GM23338 (cell line): ENCODE measurements around the gene SCFD2. TPM values are rescaled to one million over a fixed set of nuclear protein-coding genes. Genes with fewer than 3 reads are reported as not detected.
A peak's percentile ranks its signal among the peaks of the same experiment; 100 is the strongest.
"Not testable (repeated sequence)": the region's sequence is repeated elsewhere in the genome, so short reads cannot be mapped to it uniquely, and the experiment has no call there.

Experiments used
- ATAC-seq: fragments of 200-7000 bp; cut with Tn5 transposase; 3 replicates; pipeline ENCODE4 v1.9.1; 2020
- DNase-seq: peaks from one replicate; pipeline ENCODE4 v3.0.0-alpha.2; 2015; ENCODE audit warnings: low spot score
- H2AFZ ChIP-seq: fragments of 200-600 bp; sonication (generic); 2 replicates; pipeline ENCODE4 v1.8.0; 2016; ENCODE audit warnings: antibody characterized with exemption, mild to moderate bottlenecking, moderate library complexity
- H3F3A ChIP-seq: fragments of 200-600 bp; sonication (generic); replicated peaks from 2 replicates; pipeline ENCODE4 v1.8.0; 2017; ENCODE audit warnings: antibody characterized with exemption, mixed run types, low read depth
- H3K27ac ChIP-seq: fragments of 200-600 bp; sonication (generic); 2 replicates; pipeline ENCODE4 v1.6.1; 2016; ENCODE audit warnings: low read depth
- H3K27me3 ChIP-seq: fragments of 200-600 bp; sonication (generic); 2 replicates; pipeline ENCODE4 v1.8.0; 2016; ENCODE audit warnings: mild to moderate bottlenecking, mixed run types, moderate library complexity; ENCODE audit not compliant: insufficient read depth
- H3K36me3 ChIP-seq: fragments of 200-600 bp; sonication (generic); 2 replicates; pipeline ENCODE4 v1.8.0; 2016; ENCODE audit warnings: mild to moderate bottlenecking; ENCODE audit not compliant: insufficient read depth
- H3K4me1 ChIP-seq: fragments of 200-600 bp; sonication (generic); 2 replicates; pipeline ENCODE4 v1.8.0; 2016; ENCODE audit warnings: mild to moderate bottlenecking, moderate library complexity; ENCODE audit not compliant: insufficient read depth
- H3K4me2 ChIP-seq: fragments of 200-600 bp; sonication (generic); 2 replicates; pipeline ENCODE4 v1.7.1; 2017; ENCODE audit warnings: mixed run types
- H3K4me3 ChIP-seq: fragments of 200-600 bp; sonication (generic); 2 replicates; pipeline ENCODE4 v1.6.1; 2016; ENCODE audit warnings: mixed run types
- H3K79me2 ChIP-seq: fragments of 200-600 bp; sonication (generic); replicated peaks from 2 replicates; pipeline ENCODE4 v1.8.0; 2017; ENCODE audit warnings: mild to moderate bottlenecking; ENCODE audit not compliant: insufficient read depth
- H3K9me2 ChIP-seq: fragments of 200-600 bp; sonication (generic); 2 replicates; pipeline ENCODE4 v1.8.0; 2017; ENCODE audit not compliant: insufficient read depth
- H4K20me1 ChIP-seq: fragments of 200-600 bp; sonication (generic); replicated peaks from 2 replicates; pipeline ENCODE4 v1.8.0; 2017; ENCODE audit warnings: mild to moderate bottlenecking; ENCODE audit not compliant: insufficient read depth
- H3K27ac Mint-ChIP-seq: 2 replicates; pipeline ENCODE4 v1.8.0; 2020; ENCODE audit warnings: inconsistent platforms, mild to moderate bottlenecking, moderate library complexity, mixed read lengths
- H3K27me3 Mint-ChIP-seq: 3 replicates; pipeline ENCODE4 v1.8.0; 2022; ENCODE audit warnings: low read depth, mild to moderate bottlenecking, moderate library complexity, mixed read lengths, inconsistent platforms; ENCODE audit not compliant: insufficient read depth, poor library complexity
- H3K36me3 Mint-ChIP-seq: 3 replicates; pipeline ENCODE4 v1.8.0; 2021; ENCODE audit warnings: low read depth, mild to moderate bottlenecking, inconsistent platforms, moderate library complexity, mixed read lengths
- H3K4me1 Mint-ChIP-seq: 3 replicates; pipeline ENCODE4 v1.8.0; 2020; ENCODE audit warnings: mild to moderate bottlenecking, inconsistent platforms, mixed read lengths
- H3K4me3 Mint-ChIP-seq: 3 replicates; pipeline ENCODE4 v1.8.0; 2021; ENCODE audit warnings: moderate library complexity, mild to moderate bottlenecking, inconsistent platforms, mixed read lengths
- H3K9me3 Mint-ChIP-seq: 3 replicates; pipeline ENCODE4 v1.8.0; 2020; ENCODE audit warnings: moderate library complexity, mild to moderate bottlenecking, inconsistent platforms, mixed read lengths
- CREB1 ChIP-seq: fragments of 250-450 bp; sonication (Bioruptor Pico); IDR thresholded peaks from 2 replicates; pipeline ENCODE4 v1.5.0; 2020; ENCODE audit warnings: low read depth, mild to moderate bottlenecking, moderate library complexity
- EZH2 ChIP-seq: fragments of 200-600 bp; sonication (generic); IDR thresholded peaks from one replicate; pipeline ENCODE4 v1.8.0; 2017; ENCODE audit warnings: antibody characterized with exemption, mild to moderate bottlenecking, low read depth; ENCODE audit not compliant: unreplicated experiment
- JUNB ChIP-seq: IDR thresholded peaks from one replicate; pipeline ENCODE4 v1.6.1; 2016; ENCODE audit warnings: antibody characterized with exemption; ENCODE audit not compliant: unreplicated experiment
- STAT1 ChIP-seq: IDR thresholded peaks from one replicate; pipeline ENCODE4 v1.6.1; 2016; ENCODE audit warnings: antibody characterized with exemption; ENCODE audit not compliant: unreplicated experiment
- polyA plus RNA-seq: library from polyadenylated mRNA; unstranded; fragments of >200 nt; fragmentation: Nextera tagmentation; extraction: Ambion mirVana; gene quantifications from 2 replicates; pipeline ENCODE4 v1.2.1, GENCODE V29; 2016
- total RNA-seq: library from RNA; depleted of rRNA; stranded (reverse); fragments of >200 nt; shearing (Covaris generic); gene quantifications from 2 replicates; pipeline ENCODE4 v1.2.3, GENCODE V29; 2014
- TF ChIP-seq, protein P1 (sequence below): fragments of 250-450 bp; sonication (Bioruptor Pico); IDR thresholded peaks from 2 replicates; pipeline ENCODE4 v1.5.0; 2020; ENCODE audit warnings: mild to moderate bottlenecking, moderate library complexity
- TF ChIP-seq, protein P2 (sequence below), 2 experiments: fragments of 200-600 bp in 1 of 2; sonication (generic) in 1 of 2; conservative IDR thresholded peaks; 2 replicates each; pipeline versions ENCODE4 v1.5.1 to v1.6.1; 2016 to 2017; ENCODE audit warnings: antibody characterized with exemption in 2 of 2, low read depth in 2 of 2, mild to moderate bottlenecking in 2 of 2, moderate library complexity in 1 of 2

SCFD2 gene
- total and polyA plus RNA-seq, 2 experiments from 2014 or later, result 5.7 to 17.5 TPM

DNA sequence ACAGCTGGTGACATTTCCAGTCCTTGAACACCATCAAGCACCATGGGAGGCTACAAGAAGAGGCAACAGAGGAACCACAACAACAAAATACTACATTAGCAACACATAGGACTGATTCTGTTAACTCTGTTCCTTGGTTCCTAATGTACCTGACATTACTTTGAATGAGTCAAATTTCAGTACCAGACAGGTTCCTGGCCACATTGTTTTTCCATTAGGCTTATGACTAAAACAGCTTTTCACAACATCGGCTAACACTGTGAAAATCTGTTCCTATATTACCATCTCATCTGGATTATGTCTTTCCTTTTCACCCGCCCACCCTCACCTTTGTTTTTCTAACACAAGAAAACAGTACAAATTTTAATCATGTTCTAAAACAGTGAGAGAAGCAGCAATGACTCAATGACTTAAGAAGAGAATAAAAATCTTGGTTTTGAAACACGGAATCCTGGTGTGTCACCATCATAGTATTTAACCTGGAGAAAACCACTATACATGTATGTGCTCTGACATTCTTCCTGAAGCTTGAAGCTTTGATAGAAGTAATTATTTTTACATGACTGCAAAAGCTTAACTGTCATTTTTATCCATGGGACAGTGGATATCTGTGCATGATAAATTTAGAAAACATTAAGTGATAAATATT lies 143.9 kb downstream of the SCFD2 start (continued):
- TF ChIP-seq, protein P1, sequence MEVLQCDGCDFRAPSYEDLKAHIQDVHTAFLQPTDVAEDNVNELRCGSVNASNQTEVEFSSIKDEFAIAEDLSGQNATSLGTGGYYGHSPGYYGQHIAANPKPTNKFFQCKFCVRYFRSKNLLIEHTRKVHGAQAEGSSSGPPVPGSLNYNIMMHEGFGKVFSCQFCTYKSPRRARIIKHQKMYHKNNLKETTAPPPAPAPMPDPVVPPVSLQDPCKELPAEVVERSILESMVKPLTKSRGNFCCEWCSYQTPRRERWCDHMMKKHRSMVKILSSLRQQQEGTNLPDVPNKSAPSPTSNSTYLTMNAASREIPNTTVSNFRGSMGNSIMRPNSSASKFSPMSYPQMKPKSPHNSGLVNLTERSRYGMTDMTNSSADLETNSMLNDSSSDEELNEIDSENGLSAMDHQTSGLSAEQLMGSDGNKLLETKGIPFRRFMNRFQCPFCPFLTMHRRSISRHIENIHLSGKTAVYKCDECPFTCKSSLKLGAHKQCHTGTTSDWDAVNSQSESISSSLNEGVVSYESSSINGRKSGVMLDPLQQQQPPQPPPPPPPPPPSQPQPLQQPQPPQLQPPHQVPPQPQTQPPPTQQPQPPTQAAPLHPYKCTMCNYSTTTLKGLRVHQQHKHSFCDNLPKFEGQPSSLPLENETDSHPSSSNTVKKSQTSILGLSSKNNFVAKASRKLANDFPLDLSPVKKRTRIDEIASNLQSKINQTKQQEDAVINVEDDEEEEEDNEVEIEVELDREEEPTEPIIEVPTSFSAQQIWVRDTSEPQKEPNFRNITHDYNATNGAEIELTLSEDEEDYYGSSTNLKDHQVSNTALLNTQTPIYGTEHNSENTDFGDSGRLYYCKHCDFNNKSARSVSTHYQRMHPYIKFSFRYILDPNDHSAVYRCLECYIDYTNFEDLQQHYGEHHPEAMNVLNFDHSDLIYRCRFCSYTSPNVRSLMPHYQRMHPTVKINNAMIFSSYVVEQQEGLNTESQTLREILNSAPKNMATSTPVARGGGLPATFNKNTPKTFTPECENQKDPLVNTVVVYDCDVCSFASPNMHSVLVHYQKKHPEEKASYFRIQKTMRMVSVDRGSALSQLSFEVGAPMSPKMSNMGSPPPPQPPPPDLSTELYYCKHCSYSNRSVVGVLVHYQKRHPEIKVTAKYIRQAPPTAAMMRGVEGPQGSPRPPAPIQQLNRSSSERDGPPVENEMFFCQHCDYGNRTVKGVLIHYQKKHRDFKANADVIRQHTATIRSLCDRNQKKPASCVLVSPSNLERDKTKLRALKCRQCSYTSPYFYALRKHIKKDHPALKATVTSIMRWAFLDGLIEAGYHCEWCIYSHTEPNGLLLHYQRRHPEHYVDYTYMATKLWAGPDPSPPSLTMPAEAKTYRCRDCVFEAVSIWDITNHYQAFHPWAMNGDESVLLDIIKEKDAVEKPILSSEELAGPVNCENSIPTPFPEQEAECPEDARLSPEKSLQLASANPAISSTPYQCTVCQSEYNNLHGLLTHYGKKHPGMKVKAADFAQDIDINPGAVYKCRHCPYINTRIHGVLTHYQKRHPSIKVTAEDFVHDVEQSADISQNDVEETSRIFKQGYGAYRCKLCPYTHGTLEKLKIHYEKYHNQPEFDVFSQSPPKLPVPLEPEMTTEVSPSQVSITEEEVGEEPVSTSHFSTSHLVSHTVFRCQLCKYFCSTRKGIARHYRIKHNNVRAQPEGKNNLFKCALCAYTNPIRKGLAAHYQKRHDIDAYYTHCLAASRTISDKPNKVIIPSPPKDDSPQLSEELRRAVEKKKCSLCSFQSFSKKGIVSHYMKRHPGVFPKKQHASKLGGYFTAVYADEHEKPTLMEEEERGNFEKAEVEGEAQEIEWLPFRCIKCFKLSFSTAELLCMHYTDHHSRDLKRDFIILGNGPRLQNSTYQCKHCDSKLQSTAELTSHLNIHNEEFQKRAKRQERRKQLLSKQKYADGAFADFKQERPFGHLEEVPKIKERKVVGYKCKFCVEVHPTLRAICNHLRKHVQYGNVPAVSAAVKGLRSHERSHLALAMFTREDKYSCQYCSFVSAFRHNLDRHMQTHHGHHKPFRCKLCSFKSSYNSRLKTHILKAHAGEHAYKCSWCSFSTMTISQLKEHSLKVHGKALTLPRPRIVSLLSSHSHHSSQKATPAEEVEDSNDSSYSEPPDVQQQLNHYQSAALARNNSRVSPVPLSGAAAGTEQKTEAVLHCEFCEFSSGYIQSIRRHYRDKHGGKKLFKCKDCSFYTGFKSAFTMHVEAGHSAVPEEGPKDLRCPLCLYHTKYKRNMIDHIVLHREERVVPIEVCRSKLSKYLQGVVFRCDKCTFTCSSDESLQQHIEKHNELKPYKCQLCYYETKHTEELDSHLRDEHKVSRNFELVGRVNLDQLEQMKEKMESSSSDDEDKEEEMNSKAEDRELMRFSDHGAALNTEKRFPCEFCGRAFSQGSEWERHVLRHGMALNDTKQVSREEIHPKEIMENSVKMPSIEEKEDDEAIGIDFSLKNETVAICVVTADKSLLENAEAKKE (CRISPR knock-in tag), result no peak
- TF ChIP-seq STAT1 (no peak), EZH2 (no peak), CREB1 (no peak)

GRCh38 chr4:53219148-53219547 lies 146.7 kb downstream of the SCFD2 start:
- H3K4me2 ChIP-seq, H3K27ac Mint-ChIP-seq, H3F3A ChIP-seq, DNase-seq, H3K4me3 Mint-ChIP-seq, H3K27me3 Mint-ChIP-seq, H3K36me3 ChIP-seq, ATAC-seq, H3K4me3 ChIP-seq, H3K4me1 ChIP-seq, H3K9me2 ChIP-seq, H3K4me1 Mint-ChIP-seq, H3K27ac ChIP-seq, H3K27me3 ChIP-seq, H4K20me1 ChIP-seq, H3K79me2 ChIP-seq, H2AFZ ChIP-seq: not testable (repeated sequence)
- H3K36me3 Mint-ChIP-seq, result peaks cover 29% of the 10 kb centered on the region
- H3K9me3 Mint-ChIP-seq, result peaks cover 42% of the 10 kb centered on the region

GRCh38 chr4:53208753-53209152 lies 157.1 kb downstream of the SCFD2 start:
- peak; percentile 55 for ATAC-seq
- H3K4me1 Mint-ChIP-seq, result peaks cover 9% of the 10 kb centered on the region
- H3K9me3 Mint-ChIP-seq, result no peaks in the 10 kb centered on the region; the same call in 2 of the 3 replicates
- TF ChIP-seq, protein P2, sequence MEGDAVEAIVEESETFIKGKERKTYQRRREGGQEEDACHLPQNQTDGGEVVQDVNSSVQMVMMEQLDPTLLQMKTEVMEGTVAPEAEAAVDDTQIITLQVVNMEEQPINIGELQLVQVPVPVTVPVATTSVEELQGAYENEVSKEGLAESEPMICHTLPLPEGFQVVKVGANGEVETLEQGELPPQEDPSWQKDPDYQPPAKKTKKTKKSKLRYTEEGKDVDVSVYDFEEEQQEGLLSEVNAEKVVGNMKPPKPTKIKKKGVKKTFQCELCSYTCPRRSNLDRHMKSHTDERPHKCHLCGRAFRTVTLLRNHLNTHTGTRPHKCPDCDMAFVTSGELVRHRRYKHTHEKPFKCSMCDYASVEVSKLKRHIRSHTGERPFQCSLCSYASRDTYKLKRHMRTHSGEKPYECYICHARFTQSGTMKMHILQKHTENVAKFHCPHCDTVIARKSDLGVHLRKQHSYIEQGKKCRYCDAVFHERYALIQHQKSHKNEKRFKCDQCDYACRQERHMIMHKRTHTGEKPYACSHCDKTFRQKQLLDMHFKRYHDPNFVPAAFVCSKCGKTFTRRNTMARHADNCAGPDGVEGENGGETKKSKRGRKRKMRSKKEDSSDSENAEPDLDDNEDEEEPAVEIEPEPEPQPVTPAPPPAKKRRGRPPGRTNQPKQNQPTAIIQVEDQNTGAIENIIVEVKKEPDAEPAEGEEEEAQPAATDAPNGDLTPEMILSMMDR (conservative IDR thresholded peaks at IDR 0.05; ENCODE audit: low read depth in 2 of 2), result no peak
- no peak for TF ChIP-seq JUNB

More at GRCh38 chr4:53208753-53209152, 157.1 kb downstream of the SCFD2 start:
- H3K4me2 ChIP-seq, result no peak overlapping the region
- no peak overlapping the region for H3K4me3 ChIP-seq
- DNase-seq, result peak; percentile 41
- H2AFZ ChIP-seq, result no peak overlapping the region
- H3K36me3 ChIP-seq, result no peaks in the 10 kb centered on the region
- no peaks in the 10 kb centered on the region for H3K9me2 ChIP-seq
- no peaks in the 10 kb centered on the region for H3K27me3 ChIP-seq
- H3K79me2 ChIP-seq, result no peaks in the 10 kb centered on the region
- H3K27me3 Mint-ChIP-seq, result no peaks in the 10 kb centered on the region
- no peaks in the 10 kb centered on the region for H4K20me1 ChIP-seq
- H3F3A ChIP-seq, result no peaks in the 10 kb centered on the region
- H3K4me1 ChIP-seq, result no peaks in the 10 kb centered on the region
- no peak overlapping the region for H3K4me3 Mint-ChIP-seq
- H3K27ac ChIP-seq, result no peak overlapping the region
- no peak overlapping the region for H3K27ac Mint-ChIP-seq
- H3K36me3 Mint-ChIP-seq, result no peaks in the 10 kb centered on the region
